Heart left ventricle (tissue), 13 donors: ENCODE measurements around the gene ADGRV1.

Source experiments
- POLR2A ChIP-seq, 2 donors: fragments of 450-650 bp; IDR thresholded peaks; one replicate each; pipeline ENCODE4 v1.6.1; 2017; ENCODE audit warnings: antibody characterized with exemption in 2 of 2, mild to moderate bottlenecking in 2 of 2, moderate library complexity in 2 of 2
- TF ChIP-seq, protein P1 (sequence below), 12 donors: fragments of 200-600 bp; sonication (generic) in 4 of 12; IDR thresholded peaks; one replicate each; pipeline versions ENCODE4 v1.5.0 to v1.8.0; 2018 to 2022; ENCODE audit warnings: antibody characterized with exemption in 12 of 12, mild to moderate bottlenecking in 5 of 12
- donor health status: ischemic (EF 13 %, LVEDD 7.1; RV severe dilation, severe dysfunction).
- donor health status: DM: no; HTN: yes; CAD: no.
- donor health status: DM: no; HTN: no; CAD: no.
- donor health status: ischemic (EF 25% LVEDD 6.9; RV normal size, moderate dysfunction).
- donor health status: ischemic (EF 25% LVEDD 5.7; RV mildly dilated, moderate dysfunction).
- donor health status: ischemic (EF 35%, LVEDD 5.7; RV mildly dilated, moderate dysfunction).
- donor health status: nonischemic (EF 11% LVEDD 7.7; RV severe dilation, severe dysfunction).
- donor health status: DM: yes; HTN: yes; CAD: no.
- donor health status: PGD.
- donor health status: ischemic (EF 29% LVEDD 5.4; RV normal size, mild dysfunction).
- donor health status: nonischemic (EF 23%, LVEDD 6.1; RV moderate dilation, normal function).

GRCh38 chr5:91142386-91142785 is 583.8 kb downstream of the ADGRV1 start:
- TF ChIP-seq, protein P1, sequence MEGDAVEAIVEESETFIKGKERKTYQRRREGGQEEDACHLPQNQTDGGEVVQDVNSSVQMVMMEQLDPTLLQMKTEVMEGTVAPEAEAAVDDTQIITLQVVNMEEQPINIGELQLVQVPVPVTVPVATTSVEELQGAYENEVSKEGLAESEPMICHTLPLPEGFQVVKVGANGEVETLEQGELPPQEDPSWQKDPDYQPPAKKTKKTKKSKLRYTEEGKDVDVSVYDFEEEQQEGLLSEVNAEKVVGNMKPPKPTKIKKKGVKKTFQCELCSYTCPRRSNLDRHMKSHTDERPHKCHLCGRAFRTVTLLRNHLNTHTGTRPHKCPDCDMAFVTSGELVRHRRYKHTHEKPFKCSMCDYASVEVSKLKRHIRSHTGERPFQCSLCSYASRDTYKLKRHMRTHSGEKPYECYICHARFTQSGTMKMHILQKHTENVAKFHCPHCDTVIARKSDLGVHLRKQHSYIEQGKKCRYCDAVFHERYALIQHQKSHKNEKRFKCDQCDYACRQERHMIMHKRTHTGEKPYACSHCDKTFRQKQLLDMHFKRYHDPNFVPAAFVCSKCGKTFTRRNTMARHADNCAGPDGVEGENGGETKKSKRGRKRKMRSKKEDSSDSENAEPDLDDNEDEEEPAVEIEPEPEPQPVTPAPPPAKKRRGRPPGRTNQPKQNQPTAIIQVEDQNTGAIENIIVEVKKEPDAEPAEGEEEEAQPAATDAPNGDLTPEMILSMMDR (IDR thresholded peaks at IDR 0.05), result no peak
- no peak for TF ChIP-seq POLR2A (IDR thresholded peaks at IDR 0.05)
